ENCODE data around the gene LCE1A.
A peak's percentile ranks its signal among the peaks of the same experiment; 100 is the strongest.

Gene LCE1A, protein sequence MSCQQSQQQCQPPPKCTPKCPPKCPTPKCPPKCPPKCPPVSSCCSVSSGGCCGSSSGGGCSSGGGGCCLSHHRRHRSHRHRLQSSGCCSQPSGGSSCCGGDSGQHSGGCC

DNA sequence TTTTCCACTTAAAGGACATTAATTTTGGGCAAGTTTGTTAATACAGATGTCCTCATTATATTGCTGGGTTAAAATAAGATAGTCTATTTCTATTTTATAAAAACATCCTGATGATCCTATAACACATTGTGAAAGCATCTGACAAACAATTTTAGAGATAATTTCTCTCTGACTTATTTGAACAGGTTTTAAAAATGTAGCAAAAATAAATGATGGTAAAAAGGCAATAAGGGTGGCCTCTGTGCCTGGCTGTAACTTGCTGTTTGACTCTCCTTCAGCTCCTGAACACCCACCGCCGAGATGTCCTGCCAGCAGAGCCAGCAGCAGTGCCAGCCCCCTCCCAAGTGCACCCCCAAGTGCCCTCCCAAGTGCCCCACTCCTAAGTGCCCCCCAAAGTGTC lies at the start of gene LCE1A:
LCE1A (plus strand) TSS at position 301 of the 400 bp plus-strand sequence; CDS start at position 301, 0 bp downstream.
- DNase-seq (ENCODE audit: low read depth in 3 of 3), result no peak

DNA sequence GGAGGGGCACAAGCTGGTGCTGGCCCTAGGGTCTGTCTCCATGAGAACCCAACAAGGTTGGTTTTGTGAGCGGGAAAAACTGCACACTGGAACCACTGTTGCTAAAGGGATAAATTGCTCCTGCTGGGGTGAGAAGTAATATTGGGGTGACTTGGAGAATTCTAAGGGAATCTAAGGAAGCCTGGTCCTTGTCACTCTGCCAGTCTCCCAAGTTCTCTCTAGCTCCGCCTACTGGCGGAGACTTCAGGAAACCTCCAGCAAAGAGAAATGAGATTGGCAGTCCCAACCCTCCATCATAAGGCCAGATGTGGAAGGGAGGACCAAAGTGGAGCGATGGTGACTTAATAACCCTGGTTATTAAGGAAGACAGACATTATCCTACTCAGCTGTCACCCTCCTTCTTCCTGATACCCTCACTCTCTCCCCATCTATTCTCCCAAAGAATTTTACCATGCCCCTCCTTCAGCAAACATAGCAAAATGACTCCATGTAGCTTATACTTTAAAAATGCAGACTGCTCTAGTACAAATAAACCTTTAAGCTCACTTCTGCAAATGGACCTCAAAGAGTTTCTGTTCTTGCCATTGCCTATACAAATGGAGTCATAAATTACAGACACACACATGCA lies 49.6 kb upstream of the LCE1A start:
- no peak for DNase-seq (ENCODE audit: low read depth in 3 of 3)

DNA sequence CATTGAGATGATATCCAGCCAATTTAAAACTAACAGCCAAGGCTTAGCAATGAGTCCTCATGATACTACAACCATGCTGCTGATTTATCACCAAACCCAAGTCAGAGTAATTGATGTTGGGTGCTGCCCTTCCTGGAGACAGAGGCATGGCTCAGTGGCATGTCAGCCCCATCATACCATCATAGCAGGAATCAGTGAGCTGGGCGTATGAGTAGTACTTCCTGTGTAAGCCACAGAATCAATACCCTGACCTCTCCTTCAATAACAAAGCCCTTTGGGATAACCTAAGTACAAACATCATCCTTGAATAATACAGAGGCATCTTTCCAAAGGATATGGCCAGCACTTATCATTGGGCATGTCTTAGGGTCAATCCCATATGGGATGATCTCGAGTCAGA lies 44.2 kb upstream of the LCE1A start:
- no peak for DNase-seq (ENCODE audit: low read depth in 3 of 3)

DNA sequence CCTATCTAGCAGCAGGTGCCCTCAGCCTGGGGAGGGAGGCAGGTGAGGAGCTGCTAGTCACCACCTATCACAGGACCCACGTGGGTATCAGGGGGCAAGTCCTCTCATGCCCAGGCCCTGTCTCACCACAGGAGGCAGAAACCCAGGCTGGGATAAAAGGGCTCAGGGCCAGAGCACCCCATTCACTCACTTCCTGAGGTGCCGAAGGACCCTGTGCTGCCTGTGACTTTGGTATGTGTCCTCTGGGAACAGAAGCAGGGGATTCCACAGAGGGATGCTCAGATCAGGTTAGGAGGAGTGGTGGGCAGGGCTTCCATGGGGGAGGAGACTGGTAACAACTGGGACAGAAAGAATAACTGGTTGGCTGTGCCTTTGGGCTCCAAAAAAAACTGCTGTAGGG lies 41.2 kb upstream of the LCE1A start, which contains the start of gene LCE1E:
LCE1E (plus strand) TSS at position 181 of the 400 bp plus-strand sequence. CDS start 1,043 bp downstream, outside the sequence.
- no peak for DNase-seq (ENCODE audit: low read depth in 3 of 3)

DNA sequence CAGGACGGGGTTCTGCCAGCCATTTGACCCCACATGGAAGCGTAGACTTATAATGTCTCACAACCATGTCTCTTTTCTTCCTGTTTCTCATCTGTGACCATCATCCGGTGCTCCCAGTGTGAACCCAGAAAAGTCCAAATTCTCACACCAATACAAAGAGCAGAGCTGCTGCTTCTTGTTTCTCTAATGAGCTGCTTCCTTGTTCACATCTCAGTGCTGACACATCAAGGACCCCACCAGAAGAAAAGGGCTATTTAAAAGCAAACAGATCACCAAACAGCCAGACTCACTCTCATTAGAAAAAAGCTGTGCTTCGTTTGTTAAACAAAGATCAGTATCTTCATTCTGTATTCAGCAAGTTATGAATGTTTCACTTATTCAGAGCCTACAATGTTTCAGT lies 31.6 kb upstream of the LCE1A start:
- DNase-seq (ENCODE audit: low read depth in 3 of 3), result no peak

DNA sequence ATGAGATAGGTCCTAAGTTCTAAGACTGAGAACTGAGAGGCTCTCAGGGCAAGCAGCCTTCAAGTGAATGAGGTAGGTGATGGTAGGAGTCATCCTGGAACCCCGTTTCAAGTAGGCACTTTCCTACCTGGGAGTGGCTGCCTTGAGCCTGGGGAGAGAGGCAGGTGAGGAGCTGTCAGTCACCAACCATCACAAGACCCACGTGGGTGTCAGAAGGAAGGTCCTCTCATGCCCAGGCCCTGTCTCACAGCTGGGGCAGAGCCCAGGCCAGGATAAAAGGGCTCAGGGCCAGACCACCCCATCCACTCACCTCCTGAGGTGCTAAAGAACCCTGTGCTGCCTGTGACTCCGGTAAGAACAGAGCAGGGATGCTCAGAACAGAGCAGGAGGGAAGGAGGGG lies 30.9 kb upstream of the LCE1A start, which contains the start of gene LCE1D:
LCE1D (plus strand) TSS at position 301 of the 400 bp plus-strand sequence. CDS start 1,074 bp downstream, outside the sequence.
- DNase-seq (ENCODE audit: low read depth in 3 of 3), result no peak

DNA sequence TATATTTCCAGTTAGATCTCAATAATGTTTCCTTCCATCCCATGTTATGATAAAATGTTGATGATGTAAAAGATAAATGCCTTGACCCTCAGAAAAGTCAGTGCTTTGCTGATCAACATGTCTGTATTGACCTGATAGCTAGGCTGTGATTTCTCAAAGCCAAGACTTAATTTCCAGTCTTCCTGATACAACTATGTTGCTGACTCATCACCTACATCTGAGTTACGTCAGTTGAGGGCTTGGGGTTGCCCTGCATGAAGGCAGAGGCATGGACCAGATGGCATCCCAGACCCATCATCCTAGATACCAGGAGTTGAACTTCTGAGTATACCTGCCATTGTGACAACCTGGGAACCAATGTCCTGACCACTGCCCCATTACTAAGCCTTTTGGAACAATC lies 25.9 kb upstream of the LCE1A start:
- no peak for DNase-seq (ENCODE audit: low read depth in 3 of 3)

DNA sequence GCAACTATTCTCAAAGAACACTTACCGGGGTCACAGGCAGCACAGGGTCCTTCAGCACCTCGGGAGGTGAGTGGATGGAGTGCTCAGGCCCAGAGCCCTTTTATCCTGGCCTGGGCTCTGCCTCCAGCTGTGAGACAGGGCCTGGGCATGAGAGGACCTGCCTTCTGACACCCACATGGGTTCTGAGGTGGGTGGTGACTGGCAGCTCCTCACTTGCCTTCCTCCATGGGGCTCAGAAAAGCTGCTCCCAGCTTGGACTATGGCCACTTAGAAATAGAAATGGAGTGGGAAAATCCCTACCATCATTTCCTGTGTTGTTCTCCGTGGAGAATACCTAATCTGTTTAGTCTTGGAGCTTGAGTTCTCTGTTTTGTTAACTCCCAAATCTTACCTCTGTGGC lies 20.7 kb upstream of the LCE1A start, which contains the start of gene LCE1C:
LCE1C (minus strand) TSS at position 76 of the 400 bp plus-strand sequence. CDS start 1,173 bp downstream, outside the sequence.
- no peak for DNase-seq (ENCODE audit: low read depth in 3 of 3)

DNA sequence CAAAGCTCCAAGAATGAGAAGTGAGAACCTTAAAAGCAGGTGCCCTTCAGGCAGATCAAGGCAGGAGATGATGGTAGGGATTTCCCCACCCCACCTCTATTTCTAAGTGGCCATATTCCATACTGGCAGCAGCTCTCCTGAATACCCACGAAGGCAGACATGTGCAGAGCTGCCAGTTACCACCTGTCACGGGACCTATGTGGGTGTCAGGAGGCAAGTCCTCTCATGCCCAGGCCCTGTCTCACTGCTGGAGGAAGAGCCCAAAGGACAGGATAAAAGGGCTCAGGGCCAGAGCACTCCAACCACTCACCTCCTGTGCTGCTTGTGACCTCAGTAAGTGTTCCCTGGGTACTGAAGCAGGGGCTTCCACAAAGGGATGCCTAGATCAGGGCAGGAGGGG lies 16.2 kb upstream of the LCE1A start:
- DNase-seq (ENCODE audit: low read depth in 3 of 3), result no peak

DNA sequence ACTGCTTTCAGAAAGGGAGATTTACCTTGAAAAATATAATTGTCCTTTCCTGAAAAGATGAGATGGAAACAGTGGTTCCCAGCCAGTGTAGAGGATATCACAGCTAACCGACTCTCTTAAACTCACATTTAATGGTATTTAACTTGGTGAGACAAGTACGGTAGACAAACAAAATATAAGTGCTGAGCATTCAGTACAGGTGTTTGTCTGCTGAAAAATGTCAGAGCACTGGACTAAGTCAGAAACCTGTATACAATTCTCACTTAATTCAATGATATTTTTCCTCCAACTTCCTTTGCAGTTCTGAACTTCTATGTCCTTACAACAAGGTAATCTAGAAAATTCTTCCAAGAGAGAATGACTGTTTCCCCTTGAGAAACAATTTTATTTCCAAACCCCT lies 15.6 kb upstream of the LCE1A start, which contains the start of gene LCE1B:
LCE1B (plus strand) TSS at position 301 of the 400 bp plus-strand sequence. CDS start 476 bp downstream, outside the sequence.
- DNase-seq (ENCODE audit: low read depth in 3 of 3), result no peak

DNA sequence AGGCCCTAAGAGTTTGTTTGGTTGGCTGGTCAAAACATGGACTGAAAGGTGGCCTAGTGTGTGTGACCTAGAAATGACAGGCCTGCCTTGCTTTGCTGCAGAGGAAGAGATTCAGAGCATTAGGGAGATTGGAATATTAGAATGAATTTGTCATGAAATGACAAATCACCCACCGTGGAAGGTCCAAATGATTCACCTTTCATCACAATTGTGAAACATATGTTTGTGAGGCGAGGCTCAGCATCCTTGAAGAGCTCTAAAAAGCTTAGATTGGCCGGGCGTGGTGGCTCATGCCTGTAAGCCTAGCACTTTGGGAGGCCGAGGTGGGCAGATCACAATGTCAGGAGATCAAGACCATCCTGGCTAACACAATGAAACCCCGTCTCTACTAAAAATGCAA lies 10.0 kb upstream of the LCE1A start:
- no peak for DNase-seq (ENCODE audit: low read depth in 3 of 3)

DNA sequence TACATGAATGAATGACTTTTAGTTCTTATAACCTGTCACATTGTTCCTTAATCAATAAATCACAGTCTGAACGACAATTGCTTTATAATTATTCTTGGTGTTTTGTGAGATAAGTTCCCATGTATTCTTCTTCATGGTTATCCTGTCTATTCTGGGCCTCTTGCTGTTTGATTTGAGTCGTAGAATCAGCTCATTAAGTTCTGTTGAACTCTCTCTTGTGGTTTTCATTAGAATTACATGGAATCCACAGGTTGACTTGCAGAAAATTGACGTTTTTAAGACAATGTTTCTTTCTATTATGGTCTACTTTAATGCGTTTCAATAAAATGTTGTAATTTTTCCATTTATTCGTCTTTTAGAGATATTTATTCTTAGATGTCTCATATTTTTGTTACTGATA lies 4.0 kb upstream of the LCE1A start:
- DNase-seq (ENCODE audit: low read depth in 3 of 3), result no peak

DNA sequence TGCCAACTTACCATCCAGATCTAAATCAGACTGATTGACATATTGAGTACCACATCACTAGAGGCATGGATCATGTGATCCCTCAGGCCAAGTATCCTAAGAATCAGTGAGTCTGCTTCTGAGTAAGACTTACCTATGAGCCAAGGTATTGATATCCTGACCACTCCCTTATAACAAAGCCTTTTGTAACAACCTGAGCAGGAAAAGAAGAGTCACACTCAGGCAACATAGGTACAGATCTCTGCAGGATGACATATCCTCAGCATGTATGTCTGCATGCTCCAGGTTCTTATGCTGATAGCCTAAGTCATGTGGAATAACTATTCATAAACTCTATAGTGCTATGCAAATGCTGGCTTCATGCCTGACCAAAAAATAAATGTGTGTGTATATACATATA lies 2.3 kb upstream of the LCE1A start:
- DNase-seq (ENCODE audit: low read depth in 3 of 3), result no peak

DNA sequence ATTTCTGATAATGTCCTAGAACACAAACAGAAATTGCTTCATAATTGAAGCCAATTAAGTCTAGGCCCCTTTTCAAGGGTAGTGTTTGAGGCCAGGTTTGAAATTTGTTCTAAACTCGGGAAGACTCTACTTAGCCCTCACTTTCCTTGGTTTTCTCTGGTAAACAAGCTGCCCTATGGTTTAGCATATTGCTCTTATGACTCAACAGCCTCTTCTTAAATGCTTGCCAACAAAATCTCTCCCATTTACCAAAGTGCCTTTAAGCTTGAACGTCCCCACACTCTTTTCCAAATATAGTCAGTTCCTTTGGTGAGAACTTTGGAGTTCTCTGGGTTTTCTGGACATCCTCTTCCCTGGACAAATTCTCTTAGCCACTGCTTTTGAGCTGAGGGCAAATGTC lies 9.6 kb downstream of the LCE1A start:
- DNase-seq (ENCODE audit: low read depth in 3 of 3), result no peak

DNA sequence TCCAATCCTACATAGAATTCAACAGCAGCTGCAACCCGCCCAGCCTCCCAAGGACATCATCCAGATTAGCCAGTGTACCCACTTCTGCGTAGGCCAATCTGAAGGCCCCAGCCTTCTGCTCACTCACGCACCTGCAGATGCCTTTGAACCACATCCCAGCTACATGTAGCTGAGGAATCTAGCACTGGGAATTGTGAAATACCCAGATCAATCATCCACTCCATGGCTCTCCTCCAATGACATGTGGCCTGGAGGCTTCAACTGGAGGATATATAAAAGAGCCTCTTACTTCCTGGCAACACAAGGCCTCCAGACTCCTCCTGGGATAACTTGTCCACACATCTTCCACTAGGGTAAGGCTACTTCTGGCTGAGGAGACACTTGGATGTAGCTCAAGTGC lies 15.3 kb downstream of the LCE1A start, which contains the start of gene LCE6A:
LCE6A (plus strand) TSS at position 301 of the 400 bp plus-strand sequence. CDS start 665 bp downstream, outside the sequence.
- no peak for DNase-seq (ENCODE audit: low read depth in 3 of 3)

DNA sequence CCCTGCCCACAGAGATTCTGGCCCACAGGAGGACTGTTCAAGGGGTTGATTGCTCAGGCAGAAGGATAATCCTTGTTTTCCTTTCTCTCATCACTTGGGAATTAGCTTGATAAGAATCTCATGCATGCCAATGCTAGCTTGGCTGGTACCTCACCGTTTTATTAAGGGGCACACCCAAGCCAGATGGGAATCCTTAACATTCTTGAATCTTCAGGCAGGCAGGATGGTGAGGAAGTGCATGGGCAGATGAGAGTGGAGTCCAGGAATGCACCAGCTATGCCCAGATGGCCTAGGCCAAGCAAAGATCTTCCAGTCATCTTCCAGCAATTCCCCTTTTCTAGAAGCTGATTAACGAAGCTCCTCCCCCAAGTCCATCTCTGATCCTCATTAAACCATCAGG lies 28.4 kb downstream of the LCE1A start:
- no peak for DNase-seq (ENCODE audit: low read depth in 3 of 3)

DNA sequence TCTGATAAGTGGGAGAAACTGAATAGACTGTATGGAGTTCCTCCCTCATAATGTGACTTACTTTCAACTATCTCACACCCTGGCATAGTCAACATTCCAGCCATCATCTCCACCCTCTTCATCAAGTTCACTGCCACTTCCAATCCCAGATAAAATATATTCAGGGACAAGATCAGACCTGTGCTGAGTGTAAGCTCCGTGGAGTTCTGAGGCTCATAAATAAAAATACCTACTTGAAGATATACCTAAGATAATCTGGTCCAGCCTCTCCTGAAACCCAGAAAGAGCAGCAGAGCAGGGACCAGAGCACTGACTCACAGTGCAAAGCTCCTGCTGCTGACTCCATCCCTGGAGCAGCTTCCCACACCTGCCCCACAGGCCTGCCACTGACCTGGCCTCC lies 30.8 kb downstream of the LCE1A start:
- DNase-seq (ENCODE audit: low read depth in 3 of 3), result no peak

DNA sequence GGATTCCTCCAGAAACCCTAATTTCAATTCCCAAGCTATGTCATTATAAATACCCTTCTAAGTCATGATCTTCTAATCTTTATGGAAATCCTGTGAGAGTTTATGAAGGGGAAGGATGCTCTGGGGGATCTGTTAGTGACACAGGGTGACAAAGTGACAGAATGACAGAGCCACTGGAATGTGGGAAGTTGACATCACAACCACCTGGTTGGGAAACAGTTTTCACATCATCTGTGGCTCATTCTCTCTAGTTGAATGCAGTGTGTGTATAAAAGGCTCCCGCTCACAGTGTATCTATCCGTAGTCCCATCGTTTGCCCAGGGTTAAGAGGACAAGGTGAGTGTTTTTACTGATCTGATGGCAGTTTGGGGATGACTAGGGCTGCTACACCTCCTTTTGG lies 32.4 kb downstream of the LCE1A start, which contains the start of gene LCE7A:
LCE7A (plus strand) TSS at position 301 of the 400 bp plus-strand sequence. CDS start 702 bp downstream, outside the sequence.
- DNase-seq (ENCODE audit: low read depth in 3 of 3), result no peak

DNA sequence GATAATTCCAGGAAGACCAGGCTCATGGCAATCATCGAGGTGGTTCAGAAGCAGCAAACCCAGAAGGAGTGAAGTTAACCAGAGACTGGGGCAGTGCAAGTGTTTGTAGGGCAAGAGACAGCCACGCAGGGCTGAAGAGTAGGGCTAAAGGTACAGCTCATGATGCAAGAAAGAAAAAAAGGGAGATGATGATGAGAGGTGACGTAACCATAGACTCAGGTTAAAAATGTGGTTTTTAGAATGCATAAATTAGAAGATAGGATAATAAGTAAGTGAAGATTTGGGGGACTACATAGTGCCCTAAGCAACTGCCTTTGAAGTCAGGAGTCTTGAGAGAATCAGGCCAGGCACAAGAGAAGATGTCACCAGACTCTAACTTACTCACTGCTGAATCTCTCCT lies 32.9 kb downstream of the LCE1A start:
- no peak for DNase-seq (ENCODE audit: low read depth in 3 of 3)

DNA sequence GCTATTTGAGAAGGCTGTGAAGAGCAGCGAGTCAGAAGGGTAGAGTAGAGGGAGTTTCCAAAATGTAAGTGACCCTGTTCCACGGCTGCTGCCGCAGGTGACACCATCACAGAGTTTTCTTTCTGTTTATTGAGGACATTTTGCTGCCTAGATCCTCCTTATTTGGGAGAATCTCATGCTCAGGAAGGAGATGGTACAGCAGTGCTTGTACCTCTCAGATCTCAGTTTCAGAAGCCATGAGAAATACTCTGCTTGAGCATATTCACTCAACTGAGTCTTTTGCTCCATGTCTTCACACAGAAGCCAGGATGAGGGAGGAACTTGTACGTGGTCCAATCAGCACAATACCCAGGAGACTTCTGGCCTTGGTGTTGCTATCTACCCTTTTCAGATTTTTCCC lies 34.1 kb downstream of the LCE1A start:
- DNase-seq (ENCODE audit: low read depth in 3 of 3), result no peak

DNA sequence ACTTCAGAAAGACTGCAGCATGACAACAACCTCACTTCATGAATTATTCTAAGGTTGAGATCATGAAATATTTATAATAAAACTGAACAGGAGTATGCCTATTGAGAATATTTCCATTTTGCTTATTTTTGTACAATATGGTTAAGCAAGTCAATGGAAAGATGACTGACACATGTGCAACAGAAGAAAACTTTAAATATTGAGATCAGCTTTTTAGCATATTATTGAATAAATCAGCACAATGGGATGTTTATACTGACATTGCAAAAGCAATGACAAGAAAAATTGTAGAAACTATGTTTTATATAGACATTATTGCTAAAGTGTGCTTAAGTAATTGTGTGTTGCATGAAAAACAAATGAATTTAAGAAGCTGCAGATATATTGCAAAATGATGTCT lies 37.2 kb downstream of the LCE1A start:
- DNase-seq (ENCODE audit: low read depth in 3 of 3), result no peak

DNA sequence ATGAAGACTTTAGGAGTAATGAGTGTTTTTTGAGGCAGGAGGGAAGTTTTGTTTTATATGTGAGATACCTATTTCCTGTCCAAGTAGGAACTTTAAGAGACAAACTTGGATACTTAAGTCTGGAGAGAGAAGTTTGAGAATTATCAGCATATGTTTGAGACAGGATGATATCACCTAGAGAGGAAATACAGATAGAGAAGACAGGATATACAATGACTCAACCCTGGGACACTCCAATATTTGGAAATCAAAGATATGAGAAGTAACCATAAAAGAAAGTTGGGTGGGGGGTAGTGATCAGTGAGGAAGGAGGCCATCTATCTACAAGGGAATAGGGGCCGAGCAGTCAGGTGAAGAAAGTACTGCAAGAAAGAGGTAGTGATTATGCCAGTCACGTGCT lies 39.0 kb downstream of the LCE1A start:
- no peak for DNase-seq (ENCODE audit: low read depth in 3 of 3)

DNA sequence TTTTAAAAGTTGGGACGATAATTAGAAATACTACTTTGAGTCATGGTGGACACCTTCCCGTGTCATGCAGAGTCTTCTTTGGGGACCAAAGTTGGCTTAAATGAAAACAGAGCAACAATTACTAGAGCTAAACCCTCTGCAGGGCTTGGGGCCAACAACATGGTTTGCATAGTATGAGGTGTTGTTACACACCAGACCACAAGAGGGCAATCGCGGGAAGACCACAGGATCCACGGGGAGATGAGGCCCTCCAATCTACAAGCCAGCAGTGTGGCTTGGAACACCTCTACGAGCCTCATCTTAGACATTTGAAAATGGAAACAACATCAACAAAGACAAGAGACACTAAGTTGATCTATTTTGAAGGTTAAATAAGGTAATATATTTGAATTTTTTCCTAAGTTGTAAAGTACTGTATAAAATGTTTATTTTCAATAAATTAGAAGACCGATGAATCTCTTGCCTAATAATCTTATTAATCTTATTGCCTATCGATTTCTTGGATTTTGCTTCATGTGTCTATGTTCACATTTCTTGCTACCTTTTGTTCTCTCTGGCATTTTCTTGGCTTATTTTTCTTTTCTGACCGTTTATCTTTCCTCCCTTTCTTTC lies 42.6 kb downstream of the LCE1A start:
- peak; percentile 34 to 51 (median 41) for DNase-seq (ENCODE audit: low read depth in 3 of 3)
